Measurements from ENCODE around the gene NECAP2. TPM values are rescaled to one million over a fixed set of nuclear protein-coding genes. Genes with fewer than 3 reads are reported as not detected.
"Not testable (repeated sequence)": the region's sequence is repeated elsewhere in the genome, so short reads cannot be mapped to it uniquely, and the experiment has no call there.

The NECAP2 gene
- total and polyA plus RNA-seq, 2 of the 4 experiments (the other 2 are of a cell fraction), result 80.5 to 85.1 TPM

- no peak overlapping the region for H2AK5ac ChIP-seq (ENCODE audit: low read depth, low read length)
- no peak overlapping the region for H3K18ac ChIP-seq (ENCODE audit: low read depth, low read length)
- H2BK20ac ChIP-seq (ENCODE audit: low read depth, low read length), result no peak overlapping the region
- H3K23ac ChIP-seq (ENCODE audit: low read depth, low read length), result no peak overlapping the region
- peaks cover 1% of the 10 kb centered on the region; the same call in 1 of the 2 replicates for H3K4me1 ChIP-seq (ENCODE audit: control insufficient read depth, insufficient read depth, low read length)
- no peak overlapping the region for H3K9ac ChIP-seq (ENCODE audit: low read depth, low read length)
- in situ Hi-C loops (cut with MboI; ENCODE audit: low sequenced_read_pairs) (no loop called here), intact Hi-C loops (cut with micrococcal nuclease) (no loop called here), dilution Hi-C loops (cut with HindIII; ENCODE audit: low sequenced_read_pairs, unreplicated experiment) (no loop called here)
- no peak overlapping the region for H2BK15ac ChIP-seq (ENCODE audit: low read depth, low read length)
- WGBS, 2 experiments (ENCODE audit: extremely low coverage in 2 of 2, insufficient read length in 1 of 2), result 100% methylated on average over 2 of the region's 6 CpGs; no CpG with 5 or more reads in 1 of the 2 experiments
- no peak overlapping the region for H2AFZ ChIP-seq (replicated peaks; ENCODE audit: low read length, poor library complexity)
- H3K79me1 ChIP-seq (ENCODE audit: low read depth in 1 of 2, low read length in 2 of 2), result peaks cover 0 to 9% of the 10 kb centered on the region in 2 experiments; a peak in 2 of 4 replicates
- no peak for TF ChIP-seq RFX5 (IDR thresholded peaks at IDR 0.05; ENCODE audit: low read depth, low read length)
- TF ChIP-seq BHLHE40 (IDR thresholded peaks at IDR 0.05; ENCODE audit: low read depth, low read length), result no peak
- TF ChIP-seq RAD21 (IDR thresholded peaks at IDR 0.05; ENCODE audit: low read length), result no peak
- H3K27me3 ChIP-seq (ENCODE audit: control insufficient read depth, insufficient read depth, low read length), result no peaks in the 10 kb centered on the region
- H3K27ac ChIP-seq (ENCODE audit: insufficient read depth, low read length), result no peak overlapping the region
- ChIA-PET POLR2A (ENCODE audit: unreplicated experiment) (no interaction called here), CTCF (no interaction called here)
- H2BK5ac ChIP-seq (ENCODE audit: low read depth, low read length, poor library complexity, severe bottlenecking), result no peak overlapping the region
- H3K9me1 ChIP-seq (ENCODE audit: insufficient read depth, low read length), result no peaks in the 10 kb centered on the region; the same call in 1 of the 2 replicates
- ATAC-seq (ENCODE audit: low read depth) (no peak), DNase-seq (no peak)
- no peak overlapping the region for H3K4ac ChIP-seq (ENCODE audit: low read depth, low read length)
- H3K4me3 ChIP-seq (ENCODE audit: insufficient read depth, low read depth, low read length), result no peak overlapping the region
- no peak overlapping the region for H3K14ac ChIP-seq (replicated peaks; ENCODE audit: low read depth, low read length)
- H4K91ac ChIP-seq (ENCODE audit: insufficient read depth, low read depth, low read length), result no peak overlapping the region
- no peaks in the 10 kb centered on the region for H4K20me1 ChIP-seq (ENCODE audit: insufficient read depth, low read length)
- H3K56ac ChIP-seq (ENCODE audit: extremely low read depth, insufficient read depth, low read length), result no peak overlapping the region
- H3K4me2 ChIP-seq (ENCODE audit: low read depth, low read length), result no peak overlapping the region
- H3K36me3 ChIP-seq (ENCODE audit: control insufficient read depth, insufficient read depth, low read length), result peaks cover 46% of the 10 kb centered on the region
- BruUV-seq (replicated peaks), result no TSS peak
- no peak overlapping the region for H4K8ac ChIP-seq (ENCODE audit: low read depth in 2 of 2, low read length in 2 of 2)
- H2AK9ac ChIP-seq (replicated peaks; ENCODE audit: low read depth, low read length, poor library complexity), result no peak overlapping the region
- H3K9me3 ChIP-seq (ENCODE audit: control insufficient read depth, insufficient read depth, low read length), result no peaks in the 10 kb centered on the region
- H4K5ac ChIP-seq (ENCODE audit: low read depth, low read length), result no peak overlapping the region
- no peak overlapping the region for H2BK120ac ChIP-seq (ENCODE audit: low read depth, low read length)
Observed at GRCh38 chr1:16484931-16485330, 44.4 kb downstream of the NECAP2 start.

GRCh38 chr1:16486316-16486715 lies 45.8 kb downstream of the NECAP2 start:
- H3K4me2 ChIP-seq (ENCODE audit: low read depth, low read length); H4K91ac ChIP-seq (ENCODE audit: insufficient read depth, low read depth, low read length); H3K4ac ChIP-seq (ENCODE audit: low read depth, low read length); H2BK120ac ChIP-seq (ENCODE audit: low read depth, low read length); intact Hi-C loops (cut with micrococcal nuclease); H2BK5ac ChIP-seq (ENCODE audit: low read depth, low read length, poor library complexity, severe bottlenecking); H3K27ac ChIP-seq (ENCODE audit: insufficient read depth, low read length); H2BK20ac ChIP-seq (ENCODE audit: low read depth, low read length); DNase-seq; H2BK15ac ChIP-seq (ENCODE audit: low read depth, low read length); H3K18ac ChIP-seq (ENCODE audit: low read depth, low read length); H3K9ac ChIP-seq (ENCODE audit: low read depth, low read length); H2AK5ac ChIP-seq (ENCODE audit: low read depth, low read length); H3K4me1 ChIP-seq (ENCODE audit: control insufficient read depth, insufficient read depth, low read length); POLR2A ChIA-PET (ENCODE audit: unreplicated experiment); H3K23ac ChIP-seq (ENCODE audit: low read depth, low read length); BruUV-seq (replicated peaks); H3K9me3 ChIP-seq (ENCODE audit: control insufficient read depth, insufficient read depth, low read length); H4K20me1 ChIP-seq (ENCODE audit: insufficient read depth, low read length); CTCF ChIA-PET; H3K56ac ChIP-seq (ENCODE audit: extremely low read depth, insufficient read depth, low read length); H4K8ac ChIP-seq (ENCODE audit: low read depth in 2 of 2, low read length in 2 of 2); in situ Hi-C loops (cut with MboI; ENCODE audit: low sequenced_read_pairs); H3K79me1 ChIP-seq (ENCODE audit: low read depth in 1 of 2, low read length in 2 of 2); H3K9me1 ChIP-seq (ENCODE audit: insufficient read depth, low read length); H3K4me3 ChIP-seq (ENCODE audit: insufficient read depth, low read depth, low read length); H3K14ac ChIP-seq (replicated peaks; ENCODE audit: low read depth, low read length); H3K27me3 ChIP-seq (ENCODE audit: control insufficient read depth, insufficient read depth, low read length); ATAC-seq (ENCODE audit: low read depth); H4K5ac ChIP-seq (ENCODE audit: low read depth, low read length); H2AK9ac ChIP-seq (replicated peaks; ENCODE audit: low read depth, low read length, poor library complexity); dilution Hi-C loops (cut with HindIII; ENCODE audit: low sequenced_read_pairs, unreplicated experiment); H2AFZ ChIP-seq (replicated peaks; ENCODE audit: low read length, poor library complexity): not testable (repeated sequence)
- H3K36me3 ChIP-seq (ENCODE audit: control insufficient read depth, insufficient read depth, low read length), result peaks cover 41% of the 10 kb centered on the region
- WGBS, 2 experiments (ENCODE audit: extremely low coverage in 2 of 2, insufficient read length in 1 of 2), result 90% methylated on average over 2 of the region's 8 CpGs; no CpG with 5 or more reads in 1 of the 2 experiments
